OCI-M2 (cell line): ENCODE data around the gene RNLS.

Experiments used
- DNase-seq: peaks from one replicate; lab custom pipeline; 2025; ENCODE audit not compliant: unreplicated experiment; lab: John Stamatoyannopoulos, UW

The RNLS gene

GRCh38 chr10:88270061-88270808, 312.9 kb downstream of the RNLS start:
- no peak for DNase-seq

- DNase-seq: no peak
Measured at GRCh38 chr10:88262591-88263234, 320.4 kb downstream of the RNLS start.

GRCh38 chr10:88261152-88261551, 322.0 kb downstream of the RNLS start:
- DNase-seq: no peak

DNA sequence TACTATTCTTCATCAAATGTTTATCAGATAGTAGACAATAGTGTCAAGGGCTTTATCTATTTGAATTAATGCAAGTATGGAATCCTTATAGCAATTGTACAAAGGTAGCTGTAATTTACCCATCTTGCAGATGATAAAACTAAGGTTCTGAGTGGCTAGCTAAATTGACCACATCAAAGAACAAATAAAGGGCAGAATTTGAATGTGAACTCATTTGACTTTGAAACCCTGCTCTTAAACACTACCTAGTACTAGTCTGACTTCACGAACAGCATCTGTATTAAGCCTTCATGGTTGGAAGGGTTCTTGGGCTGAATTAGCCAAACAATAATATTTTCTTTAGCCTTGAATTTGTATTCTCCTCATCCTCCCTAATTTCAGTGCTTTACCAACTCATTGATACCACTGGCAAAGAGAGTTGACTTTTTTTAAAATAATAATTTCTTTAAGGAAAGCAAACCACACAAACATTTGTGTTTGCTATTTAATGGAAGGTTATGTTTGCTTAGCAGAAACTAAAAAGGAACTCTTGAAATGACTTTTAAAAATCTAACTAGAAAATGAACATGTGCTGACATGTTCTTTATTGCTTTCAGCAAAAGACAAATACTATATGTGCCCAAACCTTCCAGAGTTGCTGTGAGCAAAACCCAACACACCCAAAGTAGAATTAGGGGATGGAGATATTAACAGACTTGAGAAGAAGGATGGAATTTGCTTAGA, 322.6 kb downstream of the RNLS start:
- no peak for DNase-seq

GRCh38 chr10:88259381-88259780, 323.7 kb downstream of the RNLS start:
- DNase-seq: no peak

DNA sequence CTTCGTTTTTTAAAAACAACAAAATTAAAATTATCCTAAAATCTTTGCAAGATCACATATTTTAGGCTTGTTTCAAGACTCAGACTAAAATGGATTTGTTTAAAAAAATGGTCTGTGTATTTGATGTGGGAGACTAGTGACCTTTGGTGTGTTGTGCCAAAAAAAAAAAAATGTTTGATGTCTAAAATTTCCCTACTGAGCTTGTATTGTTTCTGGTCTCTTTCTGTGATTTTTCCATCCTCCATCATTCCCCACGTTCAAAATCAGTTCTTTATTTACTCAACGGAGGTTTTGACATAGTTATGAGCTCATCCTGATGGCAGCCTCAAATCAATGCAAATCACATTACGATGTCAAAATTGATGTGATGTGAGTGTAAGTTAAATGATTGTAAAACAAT, 326.2 kb downstream of the RNLS start:
- DNase-seq: no peak

DNA sequence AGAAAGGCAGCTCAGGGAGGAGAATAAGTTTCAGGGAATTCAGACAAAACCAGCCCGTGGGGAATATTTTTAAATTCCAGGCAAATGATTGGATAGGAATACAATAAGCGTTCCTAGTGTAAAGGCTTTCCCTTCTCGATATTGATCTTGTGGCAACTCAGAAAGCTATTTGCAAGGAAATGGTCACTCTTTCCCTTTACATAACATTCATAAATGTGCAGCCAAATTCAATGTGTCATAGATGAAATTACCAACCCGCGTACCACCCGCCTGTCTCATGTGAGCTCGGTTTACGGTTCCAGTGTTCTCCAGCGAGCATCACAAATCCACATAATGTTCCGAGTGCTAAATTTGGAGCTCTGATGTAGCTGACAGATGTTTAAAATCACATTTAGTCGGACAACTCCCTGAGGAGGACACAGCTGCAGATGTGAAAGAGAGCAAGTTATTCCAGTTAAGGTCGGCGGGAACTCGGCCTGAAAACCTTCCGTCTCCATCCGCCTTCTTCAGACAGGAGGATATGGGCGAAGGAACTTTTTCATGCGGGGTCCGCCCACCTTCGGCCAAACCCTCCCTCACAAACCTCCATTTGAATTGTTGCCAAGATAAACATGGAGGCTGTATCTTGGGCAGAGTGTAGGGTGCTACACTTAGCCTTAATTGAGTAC, 327.0 kb downstream of the RNLS start:
- DNase-seq: no peak

DNA sequence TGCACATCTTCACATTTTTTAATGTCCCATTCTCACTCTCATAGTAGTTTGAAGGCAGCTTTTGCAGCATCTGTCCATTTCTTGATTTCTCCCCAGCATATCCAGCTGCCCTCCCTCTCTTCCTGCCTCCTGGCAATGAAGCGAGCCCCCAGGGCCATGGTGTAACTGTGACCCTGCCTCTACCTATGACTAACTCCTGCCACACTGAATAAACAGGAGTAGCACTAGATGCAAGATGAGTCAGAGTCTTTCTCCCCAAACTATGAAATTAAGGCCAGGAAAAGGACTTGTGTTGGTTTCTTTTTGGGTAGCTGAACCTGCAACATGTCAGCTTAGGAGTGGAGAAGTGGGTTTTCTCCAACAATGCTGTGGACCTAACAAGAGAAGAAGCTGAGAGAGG, 329.0 kb downstream of the RNLS start:
- DNase-seq: no peak

GRCh38 chr10:88253622-88254021, 329.5 kb downstream of the RNLS start:
- no peak for DNase-seq

GRCh38 chr10:88253128-88253527, 330.0 kb downstream of the RNLS start:
- DNase-seq: no peak

DNA sequence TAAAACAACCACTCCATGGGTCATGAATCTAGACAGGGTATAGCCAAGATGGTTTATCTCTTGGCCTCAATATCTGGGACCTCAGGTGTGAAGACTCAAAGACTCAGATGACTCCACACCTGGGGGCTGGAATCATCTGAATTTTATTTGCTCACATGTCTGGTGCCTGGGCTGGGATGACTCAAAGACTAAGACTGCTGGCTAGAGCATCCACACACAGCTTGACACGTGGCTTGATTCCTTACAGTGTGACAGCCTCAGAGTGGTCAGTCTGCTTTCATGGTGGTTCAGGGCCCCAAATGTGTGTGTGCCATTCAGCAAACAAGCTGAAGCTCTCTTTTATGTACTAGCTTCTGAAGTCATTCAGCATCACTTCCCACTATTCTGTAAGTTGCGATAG, 333.7 kb downstream of the RNLS start:
- DNase-seq: no peak

- no peak for DNase-seq
Measured at GRCh38 chr10:88246675-88247074, 336.4 kb downstream of the RNLS start.

- DNase-seq: no peak
Measured at GRCh38 chr10:88245974-88246511, 337.1 kb downstream of the RNLS start.

GRCh38 chr10:88244781-88245625, 338.1 kb downstream of the RNLS start:
- DNase-seq: no peak

DNA sequence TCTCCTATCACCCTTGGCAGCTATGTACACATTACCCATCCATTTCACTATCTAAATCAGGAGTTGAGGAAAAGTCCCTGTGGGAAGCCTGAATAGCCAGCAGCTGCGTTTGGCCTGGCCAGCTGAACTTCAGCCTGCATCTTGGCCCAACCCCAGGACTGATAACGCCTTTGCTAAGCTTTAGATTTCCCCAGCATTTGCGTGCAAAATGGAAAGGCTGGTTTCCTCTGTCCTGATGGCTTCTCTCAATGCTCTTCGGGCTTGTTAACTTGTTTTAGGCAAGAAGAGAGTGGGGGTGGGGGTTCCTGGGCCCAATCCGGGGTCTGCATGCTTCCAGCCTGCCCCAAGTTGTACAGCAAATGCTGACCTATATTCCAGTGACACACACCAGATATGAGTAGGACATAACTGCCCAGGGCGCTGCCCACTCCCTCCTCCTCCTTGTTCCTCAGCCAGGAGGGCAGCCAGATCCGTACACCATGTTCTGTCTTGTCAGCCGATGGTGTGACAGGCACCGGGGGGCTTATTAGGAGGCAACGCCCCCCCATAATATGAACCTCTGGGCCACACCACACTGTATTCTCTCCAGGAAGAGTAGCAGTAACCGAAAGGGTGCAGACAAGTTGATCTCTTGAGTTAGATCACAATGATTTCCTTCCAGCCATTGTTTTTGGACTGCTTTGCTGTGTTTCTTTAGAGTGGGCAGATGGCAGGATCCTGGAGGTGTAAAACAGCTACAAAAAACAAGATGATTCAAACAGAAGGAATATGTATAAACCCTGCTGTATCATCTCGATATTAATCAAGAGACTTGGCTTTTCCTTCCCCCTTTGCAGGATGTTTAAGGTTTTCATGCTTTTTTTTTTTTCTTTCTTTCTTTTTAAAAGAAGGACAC, 339.0 kb downstream of the RNLS start:
- DNase-seq: no peak

DNA sequence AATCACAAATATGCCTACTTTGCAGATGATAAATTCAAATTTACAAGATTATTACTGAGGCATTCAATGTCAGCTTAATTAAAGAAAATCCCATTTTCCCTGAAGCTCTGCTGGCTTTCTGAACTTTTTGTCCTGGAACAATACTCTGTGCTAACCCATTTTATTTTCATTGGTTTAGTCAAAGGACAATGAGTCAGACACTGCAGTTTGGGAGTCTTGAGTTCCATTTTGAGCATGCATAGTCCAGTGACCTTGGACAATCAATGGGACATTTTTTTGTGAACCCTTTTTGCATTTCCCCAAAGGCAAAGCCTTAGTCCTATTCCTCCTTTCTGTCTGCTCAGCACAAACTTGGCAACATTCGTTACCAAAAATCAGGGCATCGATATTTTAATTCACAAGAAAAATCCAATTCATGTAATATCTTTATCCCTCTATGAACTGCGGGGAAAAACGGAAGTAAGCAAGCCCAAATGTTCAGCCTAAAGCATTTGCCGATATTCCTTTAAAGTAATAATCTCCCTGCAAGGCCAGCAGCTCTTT, 339.8 kb downstream of the RNLS start:
- no peak for DNase-seq

- DNase-seq: no peak
Measured at GRCh38 chr10:88241501-88241900, 341.6 kb downstream of the RNLS start.

GRCh38 chr10:88239212-88239611, 343.9 kb downstream of the RNLS start:
- no peak for DNase-seq

DNA sequence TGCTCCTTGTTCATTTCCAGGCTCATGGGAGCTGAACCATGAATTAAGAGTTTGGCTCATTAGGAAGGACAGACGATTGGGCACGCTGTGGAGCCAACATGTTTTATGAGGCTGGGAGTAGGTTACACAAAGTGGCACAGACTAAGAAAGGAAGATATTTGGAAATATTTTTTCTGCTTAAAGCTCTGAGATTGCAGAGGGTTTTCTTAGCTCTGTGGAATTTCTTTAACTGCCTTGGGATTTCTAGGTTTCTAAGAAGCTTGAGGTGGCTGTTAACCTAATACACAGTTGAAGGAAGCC, 344.6 kb downstream of the RNLS start:
- no peak for DNase-seq
